ENCODE data around the gene ABHD17A.
A peak's percentile ranks its signal among the peaks of the same experiment; 100 is the strongest.

The ABHD17A gene

DNA sequence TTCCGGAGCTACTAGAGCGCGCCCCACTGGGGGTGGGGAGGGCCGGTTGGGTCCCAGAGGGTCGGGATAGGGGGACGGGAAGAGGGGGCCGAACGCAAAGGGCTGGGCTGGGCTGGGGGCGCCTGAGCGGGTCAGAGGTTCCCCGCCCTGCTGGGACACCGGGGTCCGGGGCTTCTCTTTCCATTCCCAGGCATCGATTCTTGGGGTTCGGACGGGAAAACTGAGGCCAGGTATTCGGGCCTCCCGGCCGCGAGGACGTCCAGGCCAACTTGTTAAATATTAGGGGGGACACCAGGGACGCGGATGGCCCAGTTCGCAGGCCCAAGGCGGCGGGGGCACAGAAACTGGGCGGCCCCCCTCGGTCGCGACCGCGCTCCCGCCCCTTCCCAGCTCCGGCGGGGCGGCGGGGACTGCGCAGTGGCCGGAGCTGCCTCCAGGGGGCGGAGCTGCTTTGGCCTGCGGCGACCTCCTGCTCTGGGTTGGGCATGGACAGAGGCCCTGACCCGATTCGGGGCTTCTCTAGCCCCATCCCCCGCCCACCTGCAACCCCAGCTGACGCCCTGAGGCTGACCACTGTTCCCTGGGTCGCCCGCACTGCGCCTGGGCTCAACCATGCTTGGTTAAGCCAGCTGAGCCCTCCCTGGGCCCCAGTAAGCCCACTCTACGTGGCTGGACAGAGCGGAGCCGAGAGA lies 20.7 kb downstream of the ABHD17A start:
- DNase-seq (ENCODE audit: low read depth in 2 of 2), result peak in 1 of 2 donors; percentile 47

DNA sequence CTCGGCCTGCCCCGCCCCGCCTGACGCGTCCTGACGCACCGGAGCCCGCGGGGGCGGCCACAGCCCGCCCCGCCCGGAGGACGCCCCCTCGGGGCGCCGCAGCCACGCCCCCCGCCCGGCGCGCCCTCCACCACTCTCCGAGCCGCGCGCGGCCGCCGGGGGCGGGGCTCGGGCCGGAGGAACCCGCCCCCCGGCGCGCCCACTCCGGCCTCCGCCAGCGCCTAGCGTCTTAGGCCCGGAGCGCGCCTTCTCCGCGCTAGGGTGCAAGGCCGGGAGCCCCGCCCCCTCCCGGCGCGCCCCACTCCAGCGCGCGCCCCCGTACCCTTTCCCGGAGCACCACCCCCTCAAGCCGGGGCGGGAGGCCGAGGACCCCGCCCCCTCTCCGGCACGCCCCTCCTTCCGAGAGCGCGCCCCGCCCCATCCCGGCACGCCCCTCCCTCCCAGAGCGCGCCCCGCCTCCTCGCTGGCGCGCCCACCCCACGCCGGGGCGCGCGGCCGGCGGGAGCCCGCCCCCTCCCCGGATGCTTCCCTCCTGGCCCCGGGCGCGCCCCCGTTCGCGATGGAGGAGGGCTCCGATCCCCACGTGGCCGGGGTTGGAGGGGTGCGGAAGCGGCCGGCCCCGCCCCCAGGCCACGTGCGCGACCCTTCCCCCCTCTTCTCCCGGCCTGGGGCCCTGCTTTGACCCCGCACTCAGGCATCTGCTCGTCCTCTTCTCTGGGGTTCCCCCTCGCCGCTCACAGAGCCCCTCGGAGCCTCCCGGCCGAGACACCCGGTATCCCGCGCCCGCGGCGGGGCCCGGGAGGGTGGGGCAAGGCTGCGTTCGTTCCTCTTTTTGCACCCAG lies 21.4 kb downstream of the ABHD17A start:
- DNase-seq (ENCODE audit: low read depth in 2 of 2), result peak; percentile 91 to 92

DNA sequence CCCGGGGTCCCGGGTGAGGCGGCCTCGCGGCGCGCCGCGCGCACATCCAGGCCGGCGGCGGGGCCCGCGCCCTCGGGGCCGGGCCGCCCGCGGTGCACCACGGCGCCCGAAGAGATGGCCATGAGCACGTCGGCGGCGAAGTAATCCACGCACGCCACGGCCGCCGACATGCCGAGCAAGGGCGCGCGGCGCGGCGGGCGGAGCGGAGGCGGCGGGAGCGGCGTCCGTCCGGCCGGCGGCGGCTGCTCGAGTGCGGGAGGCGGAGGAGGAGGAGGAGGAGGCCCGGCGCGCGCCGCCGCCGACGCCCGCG lies 22.0 kb downstream of the ABHD17A start, which contains the start of gene KLF16:
Gene KLF16, minus strand, starts transcription at position 252 of the 310 bp plus-strand sequence. Its CDS starts 82 bp downstream, at position 170.
- DNase-seq (ENCODE audit: low read depth in 2 of 2), result no peak

DNA sequence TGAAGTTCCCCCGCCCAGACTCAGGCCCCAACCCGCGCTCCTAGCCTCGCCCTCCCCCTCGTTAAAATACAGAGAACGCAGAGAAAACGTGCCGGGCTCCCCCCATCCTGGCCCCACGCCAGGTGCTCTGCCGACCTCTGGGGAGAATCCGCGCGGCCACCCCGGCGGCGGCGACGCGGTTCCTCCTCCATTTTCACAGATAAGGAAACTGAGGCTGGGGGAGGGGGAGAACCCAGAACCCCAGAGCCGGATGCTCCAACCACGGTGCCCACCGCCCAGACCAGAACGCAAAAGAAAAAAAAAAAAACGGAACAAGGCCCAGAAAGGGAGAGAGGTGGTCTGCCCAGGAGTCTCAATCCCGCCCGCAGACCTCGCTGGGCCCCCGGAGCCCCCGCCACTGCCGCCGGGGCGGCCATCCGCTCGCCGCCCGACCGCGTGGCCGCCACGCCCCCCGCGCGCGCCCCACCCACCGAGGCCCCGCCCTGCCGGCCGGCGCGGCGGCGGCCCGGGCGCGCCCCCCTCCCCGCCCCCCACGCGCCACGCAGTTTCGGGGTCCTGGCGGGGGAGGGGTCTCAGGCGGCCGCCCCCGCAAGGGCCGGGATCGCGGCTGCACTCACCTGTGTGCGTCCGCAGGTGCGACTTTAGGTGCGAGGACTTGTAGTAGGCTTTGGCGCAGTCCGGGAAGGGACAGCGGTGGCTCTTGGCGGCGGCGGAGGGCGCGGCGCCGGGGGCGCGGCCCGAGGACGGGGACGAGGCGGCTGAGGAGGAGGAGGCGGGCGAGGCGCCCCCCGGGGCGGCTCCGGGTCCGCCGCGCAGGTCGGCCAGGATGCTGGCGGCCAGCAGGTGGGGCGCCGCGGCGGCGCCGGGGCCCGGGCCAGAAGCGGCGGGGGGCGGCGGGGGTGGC lies 22.6 kb downstream of the ABHD17A start:
- no peak for DNase-seq (ENCODE audit: low read depth in 2 of 2)

DNA sequence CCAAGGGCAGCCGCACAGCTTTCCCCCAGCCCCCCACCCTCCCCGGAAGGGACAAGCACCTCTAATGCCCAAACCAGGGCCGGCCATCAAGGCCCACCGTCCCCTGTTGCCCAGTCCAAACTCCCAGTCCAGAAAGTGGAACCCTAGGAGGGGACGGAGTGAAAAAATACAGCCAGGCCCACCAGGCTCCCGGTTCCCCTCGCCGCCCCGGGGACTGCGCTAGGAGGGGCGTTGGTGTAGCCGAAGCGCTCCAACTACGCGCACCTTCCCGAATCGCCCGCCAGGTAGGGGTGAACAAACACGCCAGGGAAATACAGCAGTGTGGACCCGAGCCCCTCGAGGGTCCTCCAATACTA lies 23.2 kb downstream of the ABHD17A start:
- no peak for DNase-seq (ENCODE audit: low read depth in 2 of 2)

DNA sequence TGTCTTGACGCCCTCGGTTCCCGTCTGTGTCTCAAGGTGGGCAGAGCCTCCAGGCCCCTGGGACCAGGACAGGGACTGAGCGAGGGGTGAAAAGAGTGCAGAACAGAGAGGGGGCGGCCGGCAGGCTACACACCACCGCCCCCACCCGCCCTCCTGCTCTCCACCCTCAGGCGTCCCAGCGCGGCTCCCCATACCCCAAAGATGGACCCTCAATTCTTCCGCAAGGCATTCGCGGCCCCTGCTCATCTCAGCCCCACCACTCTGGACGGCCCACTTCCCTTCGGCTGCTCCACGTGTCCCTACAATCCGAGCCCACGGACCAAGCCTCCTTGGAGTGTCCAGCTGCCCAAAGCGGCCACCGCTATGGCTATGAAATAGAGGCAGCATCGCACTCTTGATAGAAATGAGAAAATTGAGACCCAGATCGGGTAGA lies 23.7 kb downstream of the ABHD17A start:
- no peak for DNase-seq (ENCODE audit: low read depth in 2 of 2)

DNA sequence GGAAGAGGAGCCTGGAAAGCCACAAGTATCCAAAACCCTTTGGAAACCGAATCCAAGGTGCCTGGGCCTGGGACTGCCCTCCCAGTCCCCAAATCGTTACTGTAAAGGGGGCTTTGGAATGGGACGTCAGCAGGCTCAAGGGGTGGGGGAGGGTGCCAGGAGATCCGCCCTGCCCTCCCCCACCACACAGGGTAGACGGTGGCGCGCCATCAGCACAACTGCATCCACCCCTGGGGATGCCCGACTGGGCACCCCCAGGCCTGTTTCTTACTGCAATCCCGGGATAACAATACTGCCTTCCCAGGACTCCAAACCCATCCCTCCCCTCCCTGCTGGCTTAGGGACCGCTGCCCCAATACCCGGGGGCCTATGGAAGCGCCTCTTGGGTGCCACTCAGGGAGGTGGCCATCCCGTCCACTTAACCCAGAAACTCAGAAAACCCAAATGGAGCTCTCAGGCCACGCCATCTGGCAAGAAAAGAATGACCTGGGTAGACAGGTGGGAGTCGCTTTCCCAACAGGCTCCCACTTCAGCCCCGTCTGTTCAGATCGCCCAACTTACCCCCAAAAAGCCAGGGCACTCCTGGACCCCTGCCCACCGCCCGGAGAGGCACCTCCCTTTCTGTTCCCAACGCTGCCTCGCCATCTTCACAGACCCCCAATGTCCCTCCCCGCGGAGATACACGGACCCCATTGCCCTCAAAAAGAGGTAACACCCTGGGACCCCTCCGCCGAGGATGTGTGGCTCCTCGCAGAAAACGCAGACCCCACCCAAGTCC lies 24.3 kb downstream of the ABHD17A start:
- no peak for DNase-seq (ENCODE audit: low read depth in 2 of 2)

DNA sequence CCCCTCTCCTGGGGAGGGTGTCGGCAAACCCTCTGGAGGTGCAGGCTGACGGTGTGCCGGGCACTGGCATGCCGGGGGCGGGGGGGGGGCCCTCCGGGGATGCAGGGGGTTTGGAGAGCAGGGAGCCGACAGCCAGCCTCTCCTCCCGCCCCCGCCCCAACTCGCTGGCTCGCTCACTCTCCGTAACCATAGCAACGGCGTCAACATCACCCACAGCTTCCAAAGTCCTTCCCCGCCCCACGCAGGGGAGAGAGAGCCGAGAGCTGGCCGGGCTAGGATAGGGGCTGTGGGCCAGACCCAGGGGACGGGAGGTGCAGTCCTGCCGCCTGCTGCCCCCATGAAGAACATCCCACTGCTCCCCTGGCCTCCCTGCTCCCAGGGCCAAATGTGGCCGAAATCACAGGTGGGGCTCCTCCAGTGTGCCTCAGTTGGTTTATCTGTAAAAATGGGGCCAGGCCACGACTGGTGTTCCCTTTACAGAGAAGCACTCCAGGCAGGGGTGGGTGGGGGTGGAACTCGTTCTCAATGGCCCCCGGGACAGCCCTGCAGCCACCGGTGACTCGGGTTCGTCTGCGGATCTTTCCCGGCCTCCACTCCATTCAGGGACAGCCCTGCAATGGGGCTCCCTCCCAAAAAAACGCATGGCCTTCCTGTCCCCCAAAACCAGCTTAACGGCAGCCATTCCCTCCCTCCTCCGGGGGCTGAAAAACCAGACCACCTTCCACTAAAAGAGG lies 25.1 kb downstream of the ABHD17A start:
- DNase-seq (ENCODE audit: low read depth in 2 of 2), result peak in 1 of 2 donors; percentile 59

DNA sequence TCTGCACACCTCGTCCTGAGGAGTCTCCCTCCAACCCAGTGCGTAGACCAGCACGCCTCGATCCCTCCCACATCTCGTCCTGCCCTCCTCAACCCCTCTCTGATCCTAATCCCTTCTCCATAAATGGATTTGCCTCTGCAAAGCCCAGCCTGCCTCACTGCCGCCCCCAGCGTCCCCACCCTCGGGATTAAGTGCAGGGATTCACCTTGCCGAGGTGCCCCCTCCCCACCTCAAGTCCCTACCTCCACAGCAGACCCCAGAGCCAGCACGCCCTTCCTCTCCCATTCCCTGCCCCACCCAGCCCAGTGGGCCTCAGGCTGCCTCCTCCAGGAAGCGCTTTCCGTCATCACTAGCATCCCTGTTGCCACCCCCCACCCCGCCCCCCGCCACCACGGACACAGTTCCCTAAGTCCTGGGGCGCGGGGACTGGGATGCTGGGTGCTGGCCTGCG lies 25.9 kb downstream of the ABHD17A start:
- no peak for DNase-seq (ENCODE audit: low read depth in 2 of 2)

DNA sequence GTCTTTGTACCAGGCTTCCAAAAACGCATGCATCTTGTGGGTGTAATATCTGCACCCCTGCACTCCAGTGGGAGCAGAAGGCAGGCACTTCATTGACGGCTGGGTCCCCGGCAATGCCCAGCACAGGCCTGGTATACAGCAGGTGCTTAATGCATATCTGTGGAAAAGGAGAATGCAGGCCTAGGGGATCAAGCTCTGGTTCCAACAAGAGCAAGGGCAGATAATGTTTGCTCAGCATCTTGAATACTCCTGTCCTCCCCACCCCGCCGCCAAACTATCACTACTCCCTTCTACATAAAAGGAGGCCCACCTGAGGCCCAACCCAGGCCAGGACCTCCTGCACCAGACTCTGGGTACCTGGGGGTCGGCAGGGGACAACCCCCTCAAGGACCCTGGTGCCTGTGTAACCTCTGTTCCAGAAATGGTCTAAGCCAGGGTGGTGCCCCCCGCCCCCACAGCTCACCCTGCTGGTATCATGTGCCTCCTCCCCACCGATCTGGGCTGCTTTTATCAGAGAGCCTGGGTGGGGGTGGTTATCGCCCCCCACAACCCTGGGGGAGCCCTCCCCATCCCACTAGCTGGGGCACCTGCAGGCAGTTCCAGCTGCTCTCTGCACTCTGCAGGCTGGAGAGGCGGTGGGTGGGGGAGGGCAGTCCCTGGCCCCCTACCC lies 26.7 kb downstream of the ABHD17A start:
- no peak for DNase-seq (ENCODE audit: low read depth in 2 of 2)

DNA sequence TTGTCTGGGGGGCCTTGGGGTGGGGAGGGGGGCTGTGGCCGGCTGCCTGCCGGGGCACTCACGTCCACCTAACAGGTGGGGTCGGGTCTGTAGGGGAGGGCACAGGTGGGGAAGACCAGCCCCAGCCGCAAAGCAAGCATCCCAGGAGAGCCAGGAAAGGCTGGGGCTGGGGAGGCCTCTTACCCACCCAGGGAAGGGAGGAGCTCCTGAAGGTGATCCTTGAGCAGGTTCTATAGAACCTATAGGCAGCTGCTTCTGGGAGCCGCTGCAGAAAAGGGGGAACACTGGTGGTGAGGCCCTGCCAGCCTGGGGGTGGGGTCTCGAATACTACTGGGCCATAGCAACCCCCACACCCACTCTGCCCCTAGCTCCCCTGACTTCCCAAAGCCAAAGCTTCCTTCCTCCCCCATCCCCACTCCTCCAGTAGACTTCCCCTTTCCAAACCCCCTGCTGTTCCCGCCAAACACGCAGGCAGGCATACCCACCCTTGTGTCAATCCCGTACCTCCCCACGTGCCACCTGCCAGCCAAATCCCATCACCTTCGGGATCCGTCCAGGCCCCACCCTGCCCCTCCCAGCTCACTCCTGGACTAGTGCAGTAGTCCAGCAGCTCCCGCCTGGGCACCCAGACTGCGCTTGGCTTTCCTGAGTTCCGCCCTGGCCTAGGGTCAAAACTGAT lies 27.5 kb downstream of the ABHD17A start:
- DNase-seq (ENCODE audit: low read depth in 2 of 2), result no peak

DNA sequence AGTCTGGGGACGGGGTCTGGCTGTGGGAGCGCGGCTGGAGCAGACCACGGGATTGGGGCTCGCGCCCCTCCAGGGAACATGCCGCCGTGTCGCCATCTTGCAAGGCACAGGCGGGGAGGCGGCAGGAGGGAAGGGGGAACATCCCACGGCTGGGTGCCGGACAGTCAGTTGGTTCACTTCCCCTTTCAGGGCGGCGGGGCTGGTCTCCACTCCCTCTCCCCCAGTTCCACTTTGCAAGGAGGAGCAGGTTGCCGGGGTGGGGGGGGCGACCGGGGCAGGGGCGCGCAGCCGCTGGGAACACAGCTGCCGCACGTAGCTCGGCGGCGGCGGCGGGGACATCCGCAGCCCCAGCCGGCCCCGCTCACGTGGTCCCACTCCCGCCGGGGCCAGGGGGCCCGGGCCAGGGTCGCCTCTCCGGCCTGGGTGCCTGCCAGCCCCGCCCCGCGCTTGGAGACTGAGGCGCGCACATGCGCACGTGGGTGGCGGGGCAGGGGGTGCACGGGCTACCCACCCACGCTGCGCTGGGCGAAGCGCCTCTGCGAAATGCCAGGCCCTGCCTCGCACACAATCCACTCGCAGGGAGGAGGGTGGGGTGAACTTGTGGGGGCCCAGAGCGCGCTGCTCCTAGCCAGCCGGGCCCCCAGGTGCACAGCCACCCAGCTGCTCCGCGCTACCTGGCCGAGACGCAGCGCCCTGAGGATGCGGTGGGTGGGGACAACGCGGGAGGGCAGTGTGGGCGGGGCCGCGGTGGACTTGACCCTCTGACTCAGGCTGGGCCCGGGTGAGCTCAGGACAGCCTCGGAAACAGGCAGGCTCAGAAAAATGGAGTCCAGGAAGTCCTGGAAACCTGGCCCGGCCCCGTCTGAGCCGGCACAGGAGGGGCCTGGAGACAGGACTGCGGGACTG lies 28.3 kb downstream of the ABHD17A start:
- peak in 1 of 2 donors; percentile 48 for DNase-seq (ENCODE audit: low read depth in 2 of 2)

DNA sequence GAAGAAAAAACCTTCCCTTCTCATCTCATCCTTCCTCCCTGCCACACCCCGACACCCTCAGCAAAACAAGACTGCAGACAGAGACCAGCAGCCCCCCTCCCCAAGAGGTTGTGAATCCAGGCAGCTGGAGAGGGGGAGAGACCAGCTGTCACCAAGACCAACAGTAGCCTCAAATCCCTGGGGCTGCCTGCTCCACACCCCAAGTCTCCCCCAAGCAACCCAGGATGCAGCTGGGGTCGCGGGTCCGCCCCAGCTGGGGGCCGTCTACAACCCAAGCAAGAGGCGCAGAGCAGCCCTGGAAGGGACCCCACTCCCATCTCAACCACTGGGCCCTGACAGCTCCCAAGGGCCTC lies 29.0 kb downstream of the ABHD17A start:
- DNase-seq (ENCODE audit: low read depth in 2 of 2), result no peak

DNA sequence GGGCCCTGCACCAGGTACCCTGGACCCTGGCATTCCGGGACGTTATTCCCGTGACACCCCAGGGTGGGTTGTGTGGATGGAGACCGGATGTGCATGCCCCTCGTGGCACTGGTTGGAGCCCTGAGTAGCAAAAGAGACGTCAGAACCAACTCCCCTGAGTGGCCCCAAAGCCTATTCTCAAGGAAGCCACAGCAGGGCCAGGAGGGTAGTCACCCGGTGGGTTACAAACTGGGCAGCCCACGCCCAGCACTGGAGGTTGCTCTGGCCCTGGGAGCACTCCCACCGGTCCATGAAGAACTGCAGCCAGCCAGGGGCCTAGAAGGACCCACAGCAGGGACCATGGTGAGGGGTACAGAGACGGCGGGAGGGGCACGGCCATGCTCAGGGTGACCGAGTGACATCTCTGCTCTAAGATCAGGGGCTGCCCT lies 29.5 kb downstream of the ABHD17A start:
- no peak for DNase-seq (ENCODE audit: low read depth in 2 of 2)

DNA sequence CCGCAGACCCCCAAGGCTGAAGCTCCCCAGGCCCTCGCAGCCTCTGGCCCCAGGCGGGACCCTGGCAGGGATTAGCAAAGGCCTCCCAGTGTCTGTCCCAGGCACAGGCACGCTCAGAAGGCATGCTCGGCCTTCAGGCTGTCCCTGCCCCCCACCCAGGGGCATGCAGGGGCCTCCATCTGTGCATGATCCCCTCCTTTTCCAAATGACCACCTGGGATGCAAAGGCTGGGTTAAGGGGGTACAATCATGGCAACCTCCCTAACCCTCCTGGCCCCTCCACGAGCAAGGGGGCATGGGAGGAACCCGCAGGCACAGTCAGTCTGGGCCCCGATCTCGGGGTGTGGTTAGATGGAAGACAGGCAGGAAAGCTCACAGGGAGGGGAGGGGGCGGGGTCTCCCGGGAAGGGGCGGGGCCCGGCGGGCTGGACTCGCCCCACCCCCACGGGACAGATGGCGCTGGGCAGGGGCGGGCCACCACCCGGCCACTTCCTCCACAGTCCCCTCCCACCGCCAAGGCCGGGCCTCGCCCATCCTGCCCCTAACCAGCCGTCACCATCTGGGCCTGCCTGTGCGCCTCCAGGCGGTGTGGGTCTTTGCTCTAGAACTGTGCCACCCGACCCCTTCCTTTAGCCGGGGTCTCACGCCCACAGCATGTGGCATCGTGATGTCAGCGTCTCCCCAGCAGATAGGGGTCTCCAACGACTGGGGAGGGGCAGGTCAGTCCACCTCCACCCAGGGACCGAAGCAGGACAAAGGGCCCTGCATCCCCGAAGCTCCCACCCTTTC lies 30.1 kb downstream of the ABHD17A start:
- peak; percentile 72 to 85 for DNase-seq (ENCODE audit: low read depth in 2 of 2)

DNA sequence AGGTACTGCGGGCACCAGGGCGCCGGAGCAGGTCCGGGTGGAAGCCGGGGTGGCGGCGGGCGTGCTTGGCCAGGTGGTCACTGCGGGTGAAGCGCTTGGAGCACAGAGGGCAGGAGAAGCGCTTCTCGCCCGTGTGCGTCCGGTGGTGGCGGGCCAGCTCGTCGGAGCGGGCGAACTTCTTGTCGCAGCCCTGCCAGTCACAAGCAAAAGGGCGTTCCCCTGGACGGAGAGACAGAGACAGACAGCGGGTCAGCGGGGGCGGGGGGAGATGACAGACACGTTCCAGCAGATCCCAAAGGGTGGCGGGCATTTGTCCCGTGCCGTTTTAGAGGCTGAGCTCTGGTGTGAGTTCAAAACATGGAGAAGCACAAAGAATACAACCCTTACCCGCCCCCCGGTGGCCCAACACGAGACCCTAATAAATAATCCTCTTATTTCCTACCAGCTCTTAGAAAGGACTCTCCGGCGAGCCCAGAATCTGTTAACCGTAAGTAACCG lies 30.7 kb downstream of the ABHD17A start:
- no peak for DNase-seq (ENCODE audit: low read depth in 2 of 2)

DNA sequence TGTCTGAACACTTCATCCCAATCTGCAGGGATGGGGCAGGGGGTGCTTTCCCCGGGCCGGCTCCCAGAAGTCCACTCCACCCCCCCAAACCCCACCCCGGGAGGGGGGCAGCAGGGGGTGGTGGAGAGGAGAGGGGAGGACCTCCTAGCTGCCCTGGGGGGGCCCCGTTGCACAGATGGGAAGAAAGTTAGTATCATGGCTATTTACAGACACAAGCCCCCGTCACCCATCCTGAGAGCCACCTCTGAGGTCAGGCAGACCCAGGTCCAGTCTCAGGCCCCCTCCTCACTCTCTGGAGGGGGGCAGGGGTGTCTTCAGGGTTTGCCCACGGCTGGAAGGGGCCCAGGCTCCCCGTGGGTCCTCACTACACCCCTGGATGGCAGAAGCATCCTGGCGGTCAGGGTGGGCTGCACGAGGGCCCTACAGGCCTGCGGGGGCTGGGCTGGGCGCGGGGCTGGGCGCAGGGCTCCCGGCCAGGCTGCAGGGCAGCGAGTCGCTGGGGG lies 31.2 kb downstream of the ABHD17A start:
- no peak for DNase-seq (ENCODE audit: low read depth in 2 of 2)
